C4-2B (cell line): Measurements from ENCODE around the gene TTLL8.

Source experiments
- CTCF ChIP-seq: fragments of 450-650 bp; conservative IDR thresholded peaks from 2 replicates; pipeline ENCODE4 v1.5.1; 2017; ENCODE audit warnings: mild to moderate bottlenecking
- ZFX ChIP-seq: fragments of 450-650 bp; IDR thresholded peaks from 2 replicates; pipeline ENCODE4 v1.6.1; 2017

- TF ChIP-seq CTCF (no peak), ZFX (no peak)
These were observed 4.5 kb upstream of the TTLL8 start for GRCh38 chr22:50062509-50063135.
